ENCODE data around the gene ASCL2.

ASCL2 gene

GRCh38 chr11:2271327-2272227 lies 1.2 kb upstream of the ASCL2 start:
- no peak for ATAC-seq

DNA sequence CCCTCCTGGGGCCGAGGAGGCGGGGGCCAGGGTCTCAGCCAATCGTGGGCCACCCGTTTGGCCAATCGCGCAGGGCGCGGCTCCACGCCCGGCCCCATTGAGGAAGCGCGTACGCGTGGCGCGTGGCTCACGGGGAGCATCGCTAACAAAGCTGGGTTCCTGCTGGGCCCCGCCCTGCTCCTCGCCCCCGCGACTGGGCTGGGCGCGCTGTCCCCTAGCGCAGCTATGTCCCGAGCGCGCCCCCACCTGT lies 614 bp upstream of the ASCL2 start:
- ATAC-seq = peak; percentile 31 to 34

DNA sequence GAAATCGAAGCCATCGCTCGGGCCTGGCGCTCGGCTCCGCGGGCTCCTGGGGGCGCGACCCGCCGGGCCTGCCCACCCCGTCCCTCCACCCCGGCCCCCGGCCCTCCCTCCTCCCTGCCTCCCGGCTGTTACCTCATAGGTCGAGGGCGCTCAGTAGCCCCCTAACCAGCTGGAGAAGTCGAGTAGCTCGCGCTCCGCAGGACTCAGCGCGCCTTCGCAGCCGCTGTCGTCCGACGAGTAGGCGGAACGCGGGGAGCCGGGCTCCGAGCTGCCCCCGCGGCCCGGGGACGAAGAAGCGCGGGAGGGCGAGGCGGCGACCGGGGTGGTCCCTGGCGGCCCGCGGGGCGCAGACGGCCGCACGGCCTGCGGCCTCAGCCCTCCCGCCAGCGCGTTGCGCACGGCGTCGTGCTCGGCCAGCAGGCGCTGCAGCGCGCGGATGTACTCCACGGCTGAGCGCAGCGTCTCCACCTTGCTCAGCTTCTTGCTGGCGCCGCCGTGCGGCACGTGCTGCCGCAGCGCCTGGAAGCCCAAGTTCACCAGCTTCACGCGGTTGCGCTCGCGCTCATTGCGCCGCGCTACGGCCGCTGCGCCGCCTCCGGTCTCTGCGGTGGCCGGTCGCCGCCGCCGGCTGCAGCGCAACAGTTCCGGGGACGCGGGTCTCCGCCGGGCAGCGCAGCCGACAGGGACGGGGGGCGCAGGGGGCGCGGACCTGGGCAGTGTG lies 627 bp downstream of the ASCL2 start:
- peak in 1 of 2 donors; percentile 33 for ATAC-seq

GRCh38 chr11:2268729-2269600 lies 1.4 kb downstream of the ASCL2 start:
- ATAC-seq = peak; percentile 69

- ATAC-seq = no peak
These were observed 2.3 kb downstream of the ASCL2 start for GRCh38 chr11:2267851-2268728.

- no peak for ATAC-seq
These were observed 3.0 kb downstream of the ASCL2 start for GRCh38 chr11:2267306-2267850.

DNA sequence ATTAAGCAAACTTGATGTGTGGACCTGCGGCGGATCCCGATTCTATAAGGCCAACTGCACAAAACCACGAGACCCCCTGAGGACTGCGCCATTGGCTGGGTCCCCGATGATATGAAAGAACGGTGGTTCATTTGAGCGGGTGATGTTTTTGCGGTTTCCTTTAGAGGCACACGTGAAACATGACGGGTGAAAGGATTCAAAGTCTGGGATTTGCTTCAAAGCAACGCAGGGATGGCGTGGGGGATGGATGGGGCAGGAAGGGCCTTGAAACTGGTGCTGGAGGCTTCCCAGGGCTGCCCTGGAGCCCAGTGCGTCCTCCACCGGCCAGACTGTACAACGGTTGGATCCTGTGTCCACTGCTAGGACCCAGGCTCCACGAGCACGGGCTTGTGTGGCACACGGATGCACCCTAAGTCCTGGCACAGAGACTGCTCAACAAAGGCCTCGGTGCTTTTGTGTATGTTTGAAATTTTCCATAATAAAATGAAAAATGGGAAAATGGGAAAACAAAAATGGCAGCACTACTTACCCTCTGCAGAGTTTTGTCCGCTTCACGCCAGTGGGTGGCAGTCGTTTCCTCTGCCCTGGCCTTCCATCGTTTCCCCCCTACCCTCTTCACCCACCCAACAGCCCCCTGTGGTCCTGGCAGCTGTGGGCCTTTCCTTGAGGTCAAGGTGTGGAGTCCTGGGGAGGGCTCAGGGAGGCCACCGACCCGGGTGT lies 3.6 kb downstream of the ASCL2 start:
- no peak for ATAC-seq

GRCh38 chr11:2265854-2266585 lies 4.4 kb downstream of the ASCL2 start:
- ATAC-seq = no peak

- ATAC-seq = peak; percentile 61 to 62
These were observed 5.0 kb downstream of the ASCL2 start for GRCh38 chr11:2265396-2265795.

DNA sequence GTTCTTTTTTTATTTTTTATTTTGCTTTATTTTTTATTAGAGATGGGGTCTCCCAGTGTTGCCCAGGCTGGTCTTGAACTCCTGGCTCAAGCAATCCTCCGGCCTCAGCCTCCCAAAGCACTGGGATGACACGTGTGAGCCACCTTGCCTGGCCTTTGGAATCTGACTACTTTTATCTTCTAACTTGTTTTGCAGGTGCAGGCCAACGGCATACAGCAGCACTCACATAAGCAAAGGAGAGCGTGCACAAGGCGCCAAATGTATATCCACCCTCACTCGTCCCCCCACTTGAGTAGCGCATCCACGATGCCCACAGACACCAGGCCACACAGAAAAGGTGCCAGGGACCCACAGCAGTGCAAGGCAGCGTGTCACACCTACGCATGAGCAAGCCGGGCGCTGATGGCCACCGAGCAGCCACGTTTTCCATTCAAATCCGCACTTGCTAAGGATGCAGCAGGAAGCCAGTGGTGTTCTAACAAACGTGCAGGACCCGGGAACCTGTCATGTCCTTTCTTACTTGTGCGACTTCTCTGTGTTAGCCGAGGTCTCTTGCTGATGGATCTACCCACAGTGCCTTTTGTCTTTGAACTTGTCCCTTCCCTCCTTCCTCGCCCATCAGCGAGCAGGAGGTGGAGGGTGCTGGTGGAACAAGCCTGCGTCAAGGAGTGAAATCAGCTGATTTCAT lies 5.9 kb downstream of the ASCL2 start:
- ATAC-seq = no peak

GRCh38 chr11:2263724-2264360 lies 6.5 kb downstream of the ASCL2 start:
- no peak for ATAC-seq

- ATAC-seq = no peak
These were observed 7.3 kb downstream of the ASCL2 start for GRCh38 chr11:2263071-2263565.

- ATAC-seq = no peak
These were observed 7.9 kb downstream of the ASCL2 start for GRCh38 chr11:2262301-2263070.

DNA sequence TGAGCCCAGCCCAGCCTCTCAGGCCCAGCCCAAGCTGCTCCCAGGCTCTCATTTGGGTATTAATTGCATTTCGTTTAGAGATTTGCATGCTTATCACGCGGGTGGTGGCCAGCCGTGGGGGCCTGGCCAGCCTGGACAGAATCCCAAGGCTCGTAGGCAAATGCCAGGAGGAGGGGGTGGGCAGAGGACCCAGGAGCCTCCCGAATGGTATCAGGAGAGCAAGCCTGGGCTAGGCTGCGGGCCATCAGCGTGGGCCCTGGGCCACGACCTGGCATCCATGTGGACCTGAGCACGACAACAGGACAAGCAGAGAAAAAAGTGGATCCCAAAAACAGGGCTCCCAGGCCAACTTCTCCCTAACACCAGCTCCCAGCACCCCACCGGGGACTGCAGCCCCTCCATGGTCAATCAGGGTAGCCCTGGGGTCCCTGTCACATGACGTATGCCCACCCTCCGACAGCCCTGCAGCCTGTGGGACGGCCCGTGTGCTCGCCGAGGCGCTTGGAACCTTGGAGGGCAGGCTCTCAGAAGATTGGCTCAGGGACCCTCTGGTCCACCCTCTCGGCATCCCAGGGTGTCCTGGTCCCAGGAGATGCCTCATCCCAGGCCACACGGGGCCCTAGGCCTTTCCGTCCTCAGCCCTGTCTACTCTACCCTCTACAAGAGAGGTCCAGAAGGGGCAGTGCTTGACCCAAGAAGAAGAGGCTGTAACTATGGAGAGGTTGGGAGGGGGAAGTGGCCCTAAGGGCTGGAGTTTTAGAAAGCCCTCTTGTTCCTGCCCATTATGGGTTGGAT lies 8.8 kb downstream of the ASCL2 start:
- ATAC-seq = no peak

GRCh38 chr11:2260491-2261364 lies 9.7 kb downstream of the ASCL2 start:
- ATAC-seq = no peak

- ATAC-seq = no peak
These were observed 10.4 kb downstream of the ASCL2 start for GRCh38 chr11:2259897-2260451.
